Osteocyte (in vitro differentiated cells): ENCODE measurements around the gene PRSS33. TPM values are rescaled to one million over a fixed set of nuclear protein-coding genes. Genes with fewer than 3 reads are reported as not detected.

ENCODE experiments used
- DNase-seq: peaks from one replicate; pipeline ENCODE4 v3.0.0; 2021; ENCODE audit warnings: mixed read lengths; ENCODE audit not compliant: unreplicated experiment; ENCODE audit errors: extremely low spot score
- H3K27ac Mint-ChIP-seq: one replicate; pipeline ENCODE4 v1.8.0; 2021; ENCODE audit warnings: mild to moderate bottlenecking, mixed read lengths; ENCODE audit not compliant: unreplicated experiment
- H3K27me3 Mint-ChIP-seq: one replicate; pipeline ENCODE4 v1.8.0; 2021; ENCODE audit warnings: mixed read lengths; ENCODE audit not compliant: unreplicated experiment
- H3K36me3 Mint-ChIP-seq: one replicate; pipeline ENCODE4 v1.8.0; 2021; ENCODE audit warnings: mixed read lengths; ENCODE audit not compliant: unreplicated experiment
- H3K4me1 Mint-ChIP-seq: one replicate; pipeline ENCODE4 v1.8.0; 2021; ENCODE audit warnings: mixed read lengths; ENCODE audit not compliant: unreplicated experiment
- H3K4me3 Mint-ChIP-seq: one replicate; pipeline ENCODE4 v1.8.0; 2021; ENCODE audit warnings: mild to moderate bottlenecking, moderate library complexity, mixed read lengths; ENCODE audit not compliant: unreplicated experiment
- H3K9me3 Mint-ChIP-seq: one replicate; pipeline ENCODE4 v1.8.0; 2021; ENCODE audit warnings: mixed read lengths; ENCODE audit not compliant: unreplicated experiment
- total RNA-seq: library from RNA; stranded (reverse); gene quantifications from 2 replicates; pipeline ENCODE4 v1.2.1, GENCODE V29; 2021
- TF ChIP-seq, protein P1 (sequence below): fragments of 200-600 bp; sonication (generic); IDR thresholded peaks from 2 replicates; pipeline ENCODE4 v1.5.0; 2021; ENCODE audit warnings: antibody characterized with exemption, mild to moderate bottlenecking, moderate library complexity

PRSS33 gene
- total RNA-seq, 1 donor from 2014 or later: not detected

DNA sequence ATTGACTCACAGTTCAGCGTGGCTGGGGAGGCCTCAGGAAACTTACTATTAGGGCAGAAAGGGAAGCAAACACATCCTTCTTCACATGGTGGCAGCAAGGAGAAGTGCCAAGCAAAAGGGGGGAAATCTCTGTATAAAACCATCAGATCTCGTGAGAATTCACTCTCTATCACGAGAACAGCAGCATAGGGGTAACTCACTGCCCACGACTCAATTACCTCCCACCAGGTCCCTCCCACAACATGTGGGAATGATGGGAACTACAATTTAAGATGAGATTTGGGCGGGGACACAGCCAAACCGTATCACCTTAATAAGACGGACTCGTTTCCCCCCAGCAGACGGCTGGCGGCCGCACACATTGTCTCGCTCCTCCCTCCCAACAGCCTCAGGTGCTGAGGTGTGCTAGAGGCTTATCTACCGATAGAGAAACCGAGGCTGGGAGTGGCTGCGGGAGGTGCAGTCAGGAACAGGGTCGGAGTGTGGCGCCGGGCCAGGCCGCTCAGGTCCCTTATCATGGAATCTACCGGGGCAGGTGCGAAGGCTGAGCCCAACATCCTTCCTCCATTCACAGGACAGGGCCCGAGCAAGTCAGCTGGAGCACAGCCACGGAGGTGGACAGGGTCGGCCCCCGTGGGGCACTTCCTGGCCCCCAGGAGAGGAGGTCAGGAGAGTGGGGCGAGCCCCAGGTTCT is 37.8 kb upstream of the PRSS33 start:
- H3K4me1 Mint-ChIP-seq: no peaks in the 10 kb centered on the region

DNA sequence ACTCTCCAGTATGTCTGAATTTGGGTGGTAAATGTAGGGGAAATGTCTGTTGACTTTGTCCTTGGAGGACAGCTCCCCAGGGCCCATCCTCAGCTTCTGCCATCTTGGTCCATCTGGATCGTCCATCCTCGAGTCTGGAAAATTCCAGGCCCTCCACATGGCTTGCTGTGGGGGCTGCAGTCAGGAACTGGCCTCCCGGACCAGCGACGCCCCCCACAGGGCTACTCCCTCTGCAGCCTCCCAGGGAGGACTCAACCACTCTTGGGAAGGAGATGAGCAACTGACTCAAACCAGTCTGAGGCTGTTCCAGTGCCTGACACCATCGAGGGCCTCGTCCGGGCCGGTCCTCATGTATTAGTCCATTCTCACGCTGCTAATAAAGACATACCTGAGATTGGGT is 37.3 kb upstream of the PRSS33 start:
- Mint-ChIP-seq H3K9me3 (no peaks in the 10 kb centered on the region), H3K4me1 (no peaks in the 10 kb centered on the region), H3K36me3 (no peaks in the 10 kb centered on the region), H3K27ac (no peak overlapping the region), H3K4me3 (no peak overlapping the region), H3K27me3 (peaks cover 20% of the 10 kb centered on the region)
- no peak for DNase-seq
- TF ChIP-seq, protein P1, sequence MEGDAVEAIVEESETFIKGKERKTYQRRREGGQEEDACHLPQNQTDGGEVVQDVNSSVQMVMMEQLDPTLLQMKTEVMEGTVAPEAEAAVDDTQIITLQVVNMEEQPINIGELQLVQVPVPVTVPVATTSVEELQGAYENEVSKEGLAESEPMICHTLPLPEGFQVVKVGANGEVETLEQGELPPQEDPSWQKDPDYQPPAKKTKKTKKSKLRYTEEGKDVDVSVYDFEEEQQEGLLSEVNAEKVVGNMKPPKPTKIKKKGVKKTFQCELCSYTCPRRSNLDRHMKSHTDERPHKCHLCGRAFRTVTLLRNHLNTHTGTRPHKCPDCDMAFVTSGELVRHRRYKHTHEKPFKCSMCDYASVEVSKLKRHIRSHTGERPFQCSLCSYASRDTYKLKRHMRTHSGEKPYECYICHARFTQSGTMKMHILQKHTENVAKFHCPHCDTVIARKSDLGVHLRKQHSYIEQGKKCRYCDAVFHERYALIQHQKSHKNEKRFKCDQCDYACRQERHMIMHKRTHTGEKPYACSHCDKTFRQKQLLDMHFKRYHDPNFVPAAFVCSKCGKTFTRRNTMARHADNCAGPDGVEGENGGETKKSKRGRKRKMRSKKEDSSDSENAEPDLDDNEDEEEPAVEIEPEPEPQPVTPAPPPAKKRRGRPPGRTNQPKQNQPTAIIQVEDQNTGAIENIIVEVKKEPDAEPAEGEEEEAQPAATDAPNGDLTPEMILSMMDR: no peak

More for the DNA sequence above, 37.8 kb upstream of the PRSS33 start:
- no peaks in the 10 kb centered on the region for H3K9me3 Mint-ChIP-seq
- TF ChIP-seq, protein P1: no peak
- peaks cover 20% of the 10 kb centered on the region for H3K27me3 Mint-ChIP-seq
- no peak overlapping the region for H3K27ac Mint-ChIP-seq
- no peak overlapping the region for H3K4me3 Mint-ChIP-seq
- no peaks in the 10 kb centered on the region for H3K36me3 Mint-ChIP-seq
- DNase-seq: no peak

DNA sequence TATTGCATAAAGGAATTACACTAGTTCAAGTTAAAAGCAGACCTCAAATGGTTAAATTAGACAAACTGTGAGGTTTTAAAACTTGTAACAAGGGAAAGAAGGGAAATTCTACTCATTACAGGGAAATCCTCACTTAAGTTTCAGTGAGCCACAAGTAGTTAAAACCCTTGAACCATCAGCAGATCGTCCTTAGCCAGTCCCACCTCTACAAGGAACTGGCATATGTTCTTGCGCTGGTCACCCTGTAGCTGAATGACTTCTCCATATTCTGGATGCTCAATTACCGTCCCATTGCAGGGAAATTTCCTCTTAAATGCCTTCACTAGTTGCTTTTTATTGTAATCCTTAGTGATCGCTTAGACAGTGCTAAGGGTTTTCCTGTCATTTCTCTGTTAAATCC is 35.1 kb upstream of the PRSS33 start:
- Mint-ChIP-seq H3K36me3 (no peaks in the 10 kb centered on the region), H3K9me3 (no peaks in the 10 kb centered on the region), H3K4me3 (no peak overlapping the region), H3K27ac (no peak overlapping the region), H3K4me1 (no peaks in the 10 kb centered on the region), H3K27me3 (peaks cover 16% of the 10 kb centered on the region)
- TF ChIP-seq, protein P1: no peak
- DNase-seq: no peak

DNA sequence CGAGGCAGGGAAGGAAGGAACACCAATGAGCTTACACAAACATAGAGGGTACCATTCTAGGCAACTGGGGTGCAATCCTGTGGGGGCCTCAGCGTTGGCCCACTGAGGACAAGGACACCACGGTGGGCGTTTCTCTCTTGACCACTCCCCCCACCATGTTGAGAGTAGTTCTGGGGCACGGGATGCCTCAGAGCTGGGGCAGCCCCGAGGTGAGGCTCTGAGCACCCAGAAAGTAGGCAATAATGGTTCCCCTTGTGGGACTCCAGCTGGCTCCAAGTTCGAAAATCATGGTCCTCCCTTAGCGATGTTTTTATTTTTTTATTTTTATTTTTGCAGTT is 34.8 kb upstream of the PRSS33 start:
- Mint-ChIP-seq H3K27ac (no peak overlapping the region), H3K36me3 (no peaks in the 10 kb centered on the region), H3K4me3 (no peak overlapping the region), H3K4me1 (no peaks in the 10 kb centered on the region), H3K9me3 (no peaks in the 10 kb centered on the region), H3K27me3 (peaks cover 16% of the 10 kb centered on the region)
- TF ChIP-seq, protein P1: no peak
- DNase-seq: peak; percentile 49

DNA sequence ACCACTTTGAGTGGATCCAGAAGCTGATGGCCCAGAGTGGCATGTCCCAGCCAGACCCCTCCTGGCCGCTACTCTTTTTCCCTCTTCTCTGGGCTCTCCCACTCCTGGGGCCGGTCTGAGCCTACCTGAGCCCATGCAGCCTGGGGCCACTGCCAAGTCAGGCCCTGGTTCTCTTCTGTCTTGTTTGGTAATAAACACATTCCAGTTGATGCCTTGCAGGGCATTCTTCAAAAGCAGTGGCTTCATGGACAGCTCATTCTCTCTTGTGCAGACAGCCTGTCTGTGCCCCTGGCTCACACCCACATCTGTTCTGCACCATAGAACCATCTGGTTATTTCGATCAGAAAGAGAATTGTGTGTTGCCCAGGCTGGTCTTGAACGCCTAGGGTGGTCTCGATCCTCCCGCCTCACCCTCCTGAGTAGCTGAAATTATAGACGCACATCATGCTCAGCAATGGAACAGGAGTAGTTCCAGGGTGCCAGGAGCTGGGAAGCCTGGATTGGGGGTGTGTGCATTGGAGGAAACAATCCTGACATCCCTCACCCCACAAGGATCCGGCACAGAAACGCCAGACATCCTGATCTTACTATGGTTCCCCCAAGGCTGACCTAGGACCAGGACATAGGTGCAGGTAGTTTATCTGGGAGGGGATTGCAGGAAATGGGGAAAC is 34.3 kb upstream of the PRSS33 start:
- peak; percentile 40 for DNase-seq
- no peaks in the 10 kb centered on the region for H3K4me1 Mint-ChIP-seq
- H3K9me3 Mint-ChIP-seq: no peaks in the 10 kb centered on the region
- H3K27ac Mint-ChIP-seq: no peak overlapping the region
- TF ChIP-seq, protein P1: no peak
- H3K36me3 Mint-ChIP-seq: no peaks in the 10 kb centered on the region
- H3K4me3 Mint-ChIP-seq: no peak overlapping the region
- H3K27me3 Mint-ChIP-seq: peaks cover 16% of the 10 kb centered on the region
